Measurements from ENCODE around the gene ICA1L. TPM values are rescaled to one million over a fixed set of nuclear protein-coding genes. Genes with fewer than 3 reads are reported as not detected.

ICA1L gene
- total and polyA plus RNA-seq, 8 donors = 0.87 to 36.7 (median 2.5) TPM

- DNase-seq = no peak
- H3K4me1 ChIP-seq = no peaks in the 10 kb centered on the region
- H3K4me3 ChIP-seq = no peak overlapping the region
- H3K27me3 ChIP-seq = no peaks in the 10 kb centered on the region
- no peaks in the 10 kb centered on the region for H3K9me3 ChIP-seq
- WGBS, 5 donors = 92 to 98% (median 95%) methylated on average over 4 to 7 of the region's 7 CpGs
- intact Hi-C loops (cut with DNase I; ENCODE audit: low total_unique reads) = no loop called here
- peaks cover 6 to 86% (median 82%) of the 10 kb centered on the region in 4 donors for H3K36me3 ChIP-seq
- TF ChIP-seq CTCF (IDR thresholded peaks at IDR 0.05) = no peak
- no peak for TF ChIP-seq EP300 (IDR thresholded peaks at IDR 0.05)
- no peak for TF ChIP-seq POLR2AphosphoS5 (IDR thresholded peaks at IDR 0.05)
- no peak for TF ChIP-seq POLR2A (IDR thresholded peaks at IDR 0.05)
- no peak overlapping the region for H3K27ac ChIP-seq
Observed at GRCh38 chr2:202885190-202885589, 13.6 kb upstream of the ICA1L start.

DNA sequence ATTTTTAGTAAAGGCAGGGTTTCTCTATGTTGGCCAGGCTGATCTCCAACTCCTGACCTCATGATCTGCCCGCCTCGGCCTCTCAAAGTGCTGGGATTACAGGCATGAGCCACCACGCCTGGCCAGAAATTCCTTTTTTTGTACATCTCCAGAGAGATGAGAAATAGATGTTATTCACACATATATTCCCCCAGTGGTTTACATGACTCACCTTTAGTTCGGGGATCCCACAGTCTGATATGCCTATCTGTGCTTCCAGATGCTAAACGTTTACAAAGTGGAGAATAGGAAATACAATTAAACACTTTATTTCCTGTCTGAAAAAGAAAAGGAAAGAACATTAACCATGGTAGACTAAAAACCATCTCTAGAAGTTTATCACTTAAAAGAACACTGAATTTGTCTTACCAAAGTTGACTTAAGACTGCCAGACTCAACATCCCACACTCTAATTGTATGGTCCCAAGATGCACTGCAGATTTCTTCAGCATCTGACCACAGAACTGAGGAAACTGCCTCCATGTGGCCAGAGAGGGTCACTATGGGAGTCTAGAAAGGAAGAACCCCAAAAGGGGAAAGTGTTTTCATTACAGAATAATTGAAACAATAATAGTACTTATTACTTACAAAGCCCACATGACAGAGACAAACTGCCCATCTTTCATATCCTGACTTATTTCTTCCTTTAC, 12.6 kb upstream of the ICA1L start:
- intact Hi-C loops (cut with DNase I; ENCODE audit: low total_unique reads) = no loop called here
- Histone ChIP-seq H3K4me3 (no peak overlapping the region), H3K4me1 (no peaks in the 10 kb centered on the region), H3K27me3 (no peaks in the 10 kb centered on the region), H3K36me3 (peaks cover 0 to 86% (median 81%) of the 10 kb centered on the region in 4 donors), H3K27ac (no peak overlapping the region), H3K9me3 (no peaks in the 10 kb centered on the region)
- no peak for DNase-seq
- WGBS, 5 donors = 66 to 80% (median 78%) methylated on average over 5 of the region's 5 CpGs
- TF ChIP-seq CTCF (IDR thresholded peaks at IDR 0.05) = no peak
- TF ChIP-seq POLR2A (IDR thresholded peaks at IDR 0.05) = no peak
- no peak for TF ChIP-seq EP300 (IDR thresholded peaks at IDR 0.05)
- TF ChIP-seq POLR2AphosphoS5 (IDR thresholded peaks at IDR 0.05) = no peak

DNA sequence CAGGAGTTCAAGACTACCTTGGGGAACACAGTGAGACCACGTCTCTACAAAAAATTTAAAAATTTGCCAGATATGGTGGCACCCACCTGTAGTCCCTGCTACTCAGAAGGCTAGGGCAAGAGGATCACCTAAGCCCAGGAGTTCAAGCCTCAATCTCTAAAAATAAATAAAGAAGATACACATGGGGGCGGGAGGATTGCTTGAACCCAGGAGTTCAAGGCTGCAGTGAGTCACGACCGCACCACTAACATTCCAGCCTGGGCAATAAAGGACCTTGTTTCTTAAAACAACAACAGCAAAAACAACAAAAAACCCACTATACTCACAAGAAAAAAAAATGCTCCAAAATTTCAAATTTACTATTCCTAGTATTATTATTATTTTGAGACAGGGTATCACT, 10.0 kb upstream of the ICA1L start:
- intact Hi-C loops (cut with DNase I; ENCODE audit: low total_unique reads) = no loop called here
- no peaks in the 10 kb centered on the region for H3K9me3 ChIP-seq
- H3K27me3 ChIP-seq = no peaks in the 10 kb centered on the region
- H3K27ac ChIP-seq = no peak overlapping the region
- no peak for DNase-seq
- H3K4me1 ChIP-seq = no peaks in the 10 kb centered on the region
- no peak overlapping the region for H3K4me3 ChIP-seq
- peaks cover 0 to 72% (median 65%) of the 10 kb centered on the region in 4 donors for H3K36me3 ChIP-seq
- TF ChIP-seq POLR2AphosphoS5 (IDR thresholded peaks at IDR 0.05) (no peak), POLR2A (IDR thresholded peaks at IDR 0.05) (no peak), EP300 (IDR thresholded peaks at IDR 0.05) (no peak), CTCF (IDR thresholded peaks at IDR 0.05) (no peak)
- WGBS, 5 donors = 87 to 96% (median 90%) methylated on average over 4 of the region's 4 CpGs

DNA sequence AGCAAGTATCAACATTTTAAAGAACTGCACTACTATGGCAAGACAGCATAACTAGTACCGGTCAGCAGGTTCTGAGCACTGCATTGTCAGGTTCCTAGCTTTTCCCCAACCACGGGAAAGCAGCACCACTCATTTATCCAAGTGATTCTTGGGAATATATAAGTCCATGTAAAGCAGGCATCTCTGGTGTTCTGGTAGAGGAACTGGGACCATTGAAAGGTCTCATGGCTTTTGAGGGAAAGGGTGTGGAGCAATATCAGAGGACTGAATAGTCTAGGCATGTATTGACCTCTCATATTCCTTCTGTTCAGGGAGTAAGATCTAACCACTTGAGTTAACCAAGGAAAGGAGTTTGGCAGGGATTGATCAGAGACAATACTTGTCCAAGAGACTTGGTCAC, 6.1 kb upstream of the ICA1L start:
- no peaks in the 10 kb centered on the region for H3K27me3 ChIP-seq
- H3K4me1 ChIP-seq = no peaks in the 10 kb centered on the region
- TF ChIP-seq CTCF (IDR thresholded peaks at IDR 0.05) (no peak), POLR2A (IDR thresholded peaks at IDR 0.05) (no peak), POLR2AphosphoS5 (IDR thresholded peaks at IDR 0.05) (no peak), EP300 (IDR thresholded peaks at IDR 0.05) (no peak)
- intact Hi-C loops (cut with DNase I; ENCODE audit: low total_unique reads) = no loop called here
- peaks cover 0 to 39% (median 35%) of the 10 kb centered on the region in 4 donors for H3K36me3 ChIP-seq
- no peak overlapping the region for H3K4me3 ChIP-seq
- WGBS, 5 donors = 96 to 100% (median 97%) methylated on average over 2 of the region's 2 CpGs
- no peak for DNase-seq
- no peaks in the 10 kb centered on the region for H3K9me3 ChIP-seq
- no peak overlapping the region for H3K27ac ChIP-seq

Data from stomach (tissue), 9 donors.